ENCODE measurements around the gene SLC39A11.

The SLC39A11 gene

DNA sequence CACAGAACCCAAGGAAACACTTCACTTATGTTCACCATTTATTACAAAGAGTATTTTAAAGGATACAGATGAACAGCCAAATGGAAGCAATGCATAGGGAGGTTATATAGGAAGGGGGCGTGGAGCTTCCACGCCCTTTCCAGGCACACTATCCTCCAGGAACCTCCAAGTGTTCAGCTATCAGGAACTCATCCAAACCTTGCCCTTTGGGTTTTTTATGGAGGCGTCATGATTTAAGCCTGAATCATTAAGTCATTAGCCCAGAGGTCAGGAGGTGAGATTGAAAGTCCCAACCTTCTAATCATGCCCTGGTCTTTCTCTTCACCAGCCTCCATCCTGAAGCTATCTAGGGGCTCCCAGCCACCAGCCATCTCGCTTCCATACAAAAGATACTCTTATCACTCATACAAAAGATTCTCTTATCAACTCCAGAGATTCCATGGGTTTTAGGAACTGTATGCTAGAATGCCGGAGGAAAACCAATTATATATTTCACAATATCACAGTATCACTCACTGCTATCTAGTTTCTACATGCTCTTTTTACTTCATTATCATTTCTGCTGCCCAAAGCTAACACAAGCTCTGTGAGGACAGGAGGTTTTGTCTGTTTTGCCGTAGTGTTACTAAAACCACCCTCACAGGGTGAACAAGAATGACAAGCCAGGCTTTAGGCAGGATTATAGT lies 213.4 kb downstream of the SLC39A11 start:
- TF ChIP-seq, protein P1, sequence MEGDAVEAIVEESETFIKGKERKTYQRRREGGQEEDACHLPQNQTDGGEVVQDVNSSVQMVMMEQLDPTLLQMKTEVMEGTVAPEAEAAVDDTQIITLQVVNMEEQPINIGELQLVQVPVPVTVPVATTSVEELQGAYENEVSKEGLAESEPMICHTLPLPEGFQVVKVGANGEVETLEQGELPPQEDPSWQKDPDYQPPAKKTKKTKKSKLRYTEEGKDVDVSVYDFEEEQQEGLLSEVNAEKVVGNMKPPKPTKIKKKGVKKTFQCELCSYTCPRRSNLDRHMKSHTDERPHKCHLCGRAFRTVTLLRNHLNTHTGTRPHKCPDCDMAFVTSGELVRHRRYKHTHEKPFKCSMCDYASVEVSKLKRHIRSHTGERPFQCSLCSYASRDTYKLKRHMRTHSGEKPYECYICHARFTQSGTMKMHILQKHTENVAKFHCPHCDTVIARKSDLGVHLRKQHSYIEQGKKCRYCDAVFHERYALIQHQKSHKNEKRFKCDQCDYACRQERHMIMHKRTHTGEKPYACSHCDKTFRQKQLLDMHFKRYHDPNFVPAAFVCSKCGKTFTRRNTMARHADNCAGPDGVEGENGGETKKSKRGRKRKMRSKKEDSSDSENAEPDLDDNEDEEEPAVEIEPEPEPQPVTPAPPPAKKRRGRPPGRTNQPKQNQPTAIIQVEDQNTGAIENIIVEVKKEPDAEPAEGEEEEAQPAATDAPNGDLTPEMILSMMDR (IDR thresholded peaks at IDR 0.05; ENCODE audit: low read depth, low read length): no peak
- no peak for DNase-seq (ENCODE audit: low read depth, low spot score)
- in situ Hi-C loops (cut with HindIII; ENCODE audit: low sequenced_read_pairs): no loop called here
- no peak overlapping the region for H3K4me3 ChIP-seq (ENCODE audit: low read depth, low read length)

DNA sequence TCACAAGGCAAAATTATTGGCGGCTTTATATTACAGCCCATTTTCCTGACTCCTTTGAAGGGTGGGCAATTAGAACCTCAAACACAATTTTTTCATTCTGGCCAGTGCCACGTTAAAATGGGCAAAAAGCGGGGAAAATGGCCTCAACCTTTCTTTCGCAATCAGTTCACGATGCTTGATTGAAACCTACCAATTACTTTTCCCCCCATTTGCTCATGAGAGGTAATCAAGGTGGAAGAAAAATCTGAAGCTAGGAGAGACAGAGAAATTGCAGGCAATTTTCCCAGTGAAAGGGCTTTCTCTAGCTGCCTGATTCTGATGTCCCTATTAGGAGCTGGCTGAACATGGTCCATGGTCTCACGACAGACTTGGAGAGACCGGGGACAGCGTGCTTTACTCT lies 215.1 kb downstream of the SLC39A11 start:
- in situ Hi-C loops (cut with HindIII; ENCODE audit: low sequenced_read_pairs): no loop called here
- TF ChIP-seq, protein P1 (IDR thresholded peaks at IDR 0.05; ENCODE audit: low read depth, low read length): no peak
- DNase-seq (ENCODE audit: low read depth, low spot score): no peak
- no peak overlapping the region for H3K4me3 ChIP-seq (ENCODE audit: low read depth, low read length)

DNA sequence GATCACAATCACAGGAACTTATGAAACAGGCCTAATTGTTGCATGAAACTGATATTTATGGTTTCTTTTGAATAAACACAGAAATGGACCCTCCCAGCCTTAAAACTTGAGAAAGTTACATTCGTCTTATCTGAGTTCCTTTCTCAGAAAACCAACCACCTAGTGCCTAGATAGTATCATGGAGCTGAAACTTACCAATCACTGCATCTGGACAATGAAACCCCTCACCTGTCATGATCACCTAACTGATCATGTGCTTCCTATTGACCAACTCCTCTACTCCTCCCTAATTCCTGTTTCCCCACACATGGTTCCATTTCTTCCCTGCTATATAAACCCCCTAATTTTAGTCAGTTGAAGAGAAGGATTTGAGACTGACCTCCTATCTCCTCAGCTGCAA lies 216.1 kb downstream of the SLC39A11 start:
- TF ChIP-seq, protein P1 (IDR thresholded peaks at IDR 0.05; ENCODE audit: low read depth, low read length): no peak
- in situ Hi-C loops (cut with HindIII; ENCODE audit: low sequenced_read_pairs): no loop called here

DNA sequence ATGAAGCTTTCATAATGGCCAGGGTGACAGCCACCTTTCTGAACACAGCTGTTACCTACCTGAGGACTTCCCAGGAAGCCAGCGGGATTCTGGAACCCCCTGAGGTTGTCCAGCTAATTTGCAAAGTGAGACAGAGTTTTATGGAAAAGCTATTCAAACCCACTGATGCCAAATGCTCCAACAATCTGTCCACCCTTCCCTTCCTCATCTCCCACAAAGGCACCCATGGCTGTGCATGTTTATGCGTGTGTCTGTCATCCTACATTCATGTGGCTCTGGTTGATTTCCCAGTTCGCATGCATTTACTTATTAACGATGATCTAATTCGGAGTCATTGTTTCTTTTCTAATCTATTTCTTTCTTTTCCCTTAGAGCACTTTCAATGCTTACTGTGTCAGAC lies 217.1 kb downstream of the SLC39A11 start:
- in situ Hi-C loops (cut with HindIII; ENCODE audit: low sequenced_read_pairs): no loop called here
- no peak for DNase-seq (ENCODE audit: low read depth, low spot score)
- H3K4me3 ChIP-seq (ENCODE audit: low read depth, low read length): no peak overlapping the region
- TF ChIP-seq, protein P1 (IDR thresholded peaks at IDR 0.05; ENCODE audit: low read depth, low read length): no peak

More for the DNA sequence above, 216.1 kb downstream of the SLC39A11 start:
- no peak overlapping the region for H3K4me3 ChIP-seq (ENCODE audit: low read depth, low read length)
- DNase-seq (ENCODE audit: low read depth, low spot score): no peak

DNA sequence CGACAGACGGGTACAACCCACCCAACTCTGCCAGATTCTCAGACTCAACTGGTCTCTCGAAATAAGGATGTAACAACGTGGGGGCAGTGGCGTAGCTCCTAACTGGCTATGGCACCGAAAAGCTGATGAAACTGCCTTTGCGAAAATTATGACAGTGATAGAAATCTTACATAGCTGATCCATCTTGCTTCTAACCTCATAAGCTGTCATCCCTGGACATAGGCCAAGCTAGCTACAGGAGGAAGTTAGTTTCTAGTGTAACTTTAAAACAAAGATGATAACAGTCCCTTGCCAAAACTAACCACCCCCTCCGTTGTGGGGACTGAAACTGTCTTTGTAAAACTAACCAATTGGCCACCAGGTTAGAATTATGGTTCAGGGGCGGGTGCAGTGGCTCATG lies 220.1 kb downstream of the SLC39A11 start:
- TF ChIP-seq, protein P1 (IDR thresholded peaks at IDR 0.05; ENCODE audit: low read depth, low read length): no peak
- no peak overlapping the region for H3K4me3 ChIP-seq (ENCODE audit: low read depth, low read length)
- no peak for DNase-seq (ENCODE audit: low read depth, low spot score)
- in situ Hi-C loops (cut with HindIII; ENCODE audit: low sequenced_read_pairs): no loop called here

DNA sequence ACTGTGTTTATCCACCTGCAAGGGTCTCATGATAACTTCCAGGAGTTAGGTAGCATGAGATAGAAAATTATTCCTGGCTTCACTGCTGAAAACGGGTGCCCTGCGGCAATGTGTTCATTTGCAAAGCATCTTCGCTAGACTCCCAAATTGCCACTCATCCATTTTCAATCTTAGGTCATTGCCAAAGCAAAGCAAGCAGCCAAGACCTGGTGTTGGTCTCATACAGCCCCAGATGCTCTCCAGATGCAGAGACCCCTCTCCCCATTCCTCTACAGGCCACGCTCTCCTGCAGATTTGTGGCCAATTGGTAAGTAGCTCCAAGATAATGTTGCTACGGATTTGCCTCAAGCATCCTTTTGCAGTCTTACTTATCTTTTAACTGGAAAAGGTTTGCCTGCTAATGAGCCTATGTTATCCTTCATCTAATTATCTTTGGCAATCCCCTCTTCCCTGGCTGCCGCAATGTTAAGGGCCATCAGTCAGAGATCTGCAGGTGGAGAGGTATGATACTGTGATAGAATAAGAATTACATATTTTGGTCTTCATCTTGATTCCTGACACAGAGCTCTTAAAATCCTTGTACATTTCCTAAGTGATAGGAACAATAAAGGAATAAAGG lies 222.0 kb downstream of the SLC39A11 start:
- TF ChIP-seq, protein P1 (IDR thresholded peaks at IDR 0.05; ENCODE audit: low read depth, low read length): no peak
- no peak overlapping the region for H3K4me3 ChIP-seq (ENCODE audit: low read depth, low read length)
- in situ Hi-C loops (cut with HindIII; ENCODE audit: low sequenced_read_pairs): no loop called here
- DNase-seq (ENCODE audit: low read depth, low spot score): no peak

Data from astrocyte of the spinal cord (primary cell).